Measurements from ENCODE around the gene ZNF789. TPM values are rescaled to one million over a fixed set of nuclear protein-coding genes. Genes with fewer than 3 reads are reported as not detected.

ZNF789 gene
- total RNA-seq, 1 donor from 2014 or later: 5.2 TPM

DNA sequence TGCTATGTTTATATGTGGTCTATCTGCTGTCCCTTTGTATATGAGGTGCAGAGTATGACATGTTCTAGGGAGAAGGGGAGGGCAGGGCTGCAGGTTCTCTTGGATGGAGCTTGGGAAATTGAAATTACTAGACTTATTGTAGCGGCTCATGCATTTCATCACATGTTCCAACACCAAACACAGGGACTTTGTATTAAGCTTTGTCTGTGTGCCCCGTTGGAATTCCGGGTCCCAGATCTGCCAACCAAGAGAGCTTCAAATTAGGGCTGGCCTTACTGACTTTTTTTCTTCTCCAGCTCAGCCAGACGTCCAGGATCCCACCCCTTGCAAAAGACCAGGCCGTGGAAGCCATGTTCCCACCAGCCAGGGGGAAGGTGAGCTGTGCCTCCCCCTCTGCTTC is 3.4 kb downstream of the ZNF789 start:
- Histone ChIP-seq H3K27me3 (ENCODE audit: control insufficient read depth, insufficient read depth, low read length) (no peaks in the 10 kb centered on the region), H3K36me3 (ENCODE audit: control insufficient read depth, insufficient read depth, low read length) (no peaks in the 10 kb centered on the region), H3K4me3 (ENCODE audit: low read depth, low read length) (no peak overlapping the region)
- DNase-seq (ENCODE audit: low read depth): no peak
- TF ChIP-seq, protein P1, sequence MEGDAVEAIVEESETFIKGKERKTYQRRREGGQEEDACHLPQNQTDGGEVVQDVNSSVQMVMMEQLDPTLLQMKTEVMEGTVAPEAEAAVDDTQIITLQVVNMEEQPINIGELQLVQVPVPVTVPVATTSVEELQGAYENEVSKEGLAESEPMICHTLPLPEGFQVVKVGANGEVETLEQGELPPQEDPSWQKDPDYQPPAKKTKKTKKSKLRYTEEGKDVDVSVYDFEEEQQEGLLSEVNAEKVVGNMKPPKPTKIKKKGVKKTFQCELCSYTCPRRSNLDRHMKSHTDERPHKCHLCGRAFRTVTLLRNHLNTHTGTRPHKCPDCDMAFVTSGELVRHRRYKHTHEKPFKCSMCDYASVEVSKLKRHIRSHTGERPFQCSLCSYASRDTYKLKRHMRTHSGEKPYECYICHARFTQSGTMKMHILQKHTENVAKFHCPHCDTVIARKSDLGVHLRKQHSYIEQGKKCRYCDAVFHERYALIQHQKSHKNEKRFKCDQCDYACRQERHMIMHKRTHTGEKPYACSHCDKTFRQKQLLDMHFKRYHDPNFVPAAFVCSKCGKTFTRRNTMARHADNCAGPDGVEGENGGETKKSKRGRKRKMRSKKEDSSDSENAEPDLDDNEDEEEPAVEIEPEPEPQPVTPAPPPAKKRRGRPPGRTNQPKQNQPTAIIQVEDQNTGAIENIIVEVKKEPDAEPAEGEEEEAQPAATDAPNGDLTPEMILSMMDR (IDR thresholded peaks at IDR 0.05; ENCODE audit: insufficient read depth, low read length, poor library complexity, severe bottlenecking): no peak

DNA sequence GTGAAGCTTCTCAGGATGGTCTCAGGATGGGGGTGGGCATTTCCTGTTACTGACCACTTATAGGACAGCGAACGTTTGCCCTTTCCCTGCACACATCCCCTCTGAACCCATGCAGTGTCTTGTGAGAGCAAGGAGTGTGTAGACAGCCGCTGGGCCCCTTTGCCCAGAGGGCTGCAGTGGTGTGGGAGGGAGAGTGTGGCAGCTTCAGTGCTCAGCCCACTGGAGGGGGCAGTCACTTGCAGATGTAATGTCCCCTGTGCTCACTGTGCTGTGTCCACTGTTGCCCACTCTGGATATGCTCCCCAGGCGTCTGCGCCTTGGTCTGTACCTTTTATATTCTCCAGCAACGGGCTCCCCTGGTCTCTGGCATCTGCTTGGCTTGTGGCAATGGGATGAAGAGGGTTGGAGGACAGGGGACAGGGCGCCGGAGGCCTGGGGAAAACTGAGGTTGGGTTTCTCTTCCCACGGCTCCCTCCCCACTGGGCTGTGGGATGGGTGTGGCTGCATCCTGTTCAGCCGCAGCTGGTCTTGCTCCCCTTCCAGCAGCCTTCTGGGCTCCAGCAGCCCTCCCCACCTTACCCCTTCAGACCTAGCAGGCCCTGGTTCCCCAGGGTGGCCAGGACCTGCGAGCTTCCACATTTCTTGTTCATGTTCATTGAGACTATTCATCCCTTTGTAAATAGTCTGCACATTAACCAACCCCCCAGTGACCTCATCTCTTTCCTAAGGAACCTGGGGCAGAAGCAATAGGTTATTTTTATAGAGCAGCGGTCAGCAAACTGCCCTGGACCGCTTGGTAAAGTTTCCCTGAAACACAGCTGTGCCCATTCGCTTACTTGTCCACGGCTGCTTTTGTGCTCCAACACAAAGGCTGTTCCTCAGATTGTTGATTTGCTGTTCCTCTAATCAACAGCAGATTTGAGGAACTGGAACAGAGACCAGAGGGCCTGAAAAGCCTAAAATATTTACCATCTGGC is 6.1 kb downstream of the ZNF789 start:
- no peaks in the 10 kb centered on the region for H3K27me3 ChIP-seq (ENCODE audit: control insufficient read depth, insufficient read depth, low read length)
- TF ChIP-seq, protein P1 (IDR thresholded peaks at IDR 0.05; ENCODE audit: insufficient read depth, low read length, poor library complexity, severe bottlenecking): no peak
- no peak for DNase-seq (ENCODE audit: low read depth)
- H3K4me3 ChIP-seq (ENCODE audit: low read depth, low read length): no peak overlapping the region
- no peaks in the 10 kb centered on the region for H3K36me3 ChIP-seq (ENCODE audit: control insufficient read depth, insufficient read depth, low read length)

DNA sequence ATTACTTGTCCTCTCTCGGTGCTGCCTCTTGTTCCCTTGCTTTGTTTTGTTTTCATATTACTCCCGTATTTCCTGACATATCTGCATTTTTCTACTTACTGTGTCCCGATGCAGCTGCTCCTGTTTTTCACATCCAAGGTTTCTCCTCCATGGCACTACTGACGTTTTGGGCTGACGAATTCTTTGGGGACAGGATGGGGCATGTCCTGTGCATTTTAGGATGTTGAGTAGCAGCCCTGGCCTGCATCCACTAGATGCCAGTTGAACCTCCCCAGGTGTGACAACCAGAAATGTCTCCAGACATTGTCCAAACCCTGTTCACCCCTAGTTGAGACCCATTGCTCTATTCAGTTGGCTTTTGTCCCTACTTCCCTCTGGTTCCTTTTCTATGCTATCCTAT is 12.4 kb downstream of the ZNF789 start:
- H3K36me3 ChIP-seq (ENCODE audit: control insufficient read depth, insufficient read depth, low read length): no peaks in the 10 kb centered on the region
- no peak overlapping the region for H3K4me3 ChIP-seq (ENCODE audit: low read depth, low read length)
- no peak for DNase-seq (ENCODE audit: low read depth)
- H3K27me3 ChIP-seq (ENCODE audit: control insufficient read depth, insufficient read depth, low read length): no peaks in the 10 kb centered on the region
- TF ChIP-seq, protein P1 (IDR thresholded peaks at IDR 0.05; ENCODE audit: insufficient read depth, low read length, poor library complexity, severe bottlenecking): no peak

DNA sequence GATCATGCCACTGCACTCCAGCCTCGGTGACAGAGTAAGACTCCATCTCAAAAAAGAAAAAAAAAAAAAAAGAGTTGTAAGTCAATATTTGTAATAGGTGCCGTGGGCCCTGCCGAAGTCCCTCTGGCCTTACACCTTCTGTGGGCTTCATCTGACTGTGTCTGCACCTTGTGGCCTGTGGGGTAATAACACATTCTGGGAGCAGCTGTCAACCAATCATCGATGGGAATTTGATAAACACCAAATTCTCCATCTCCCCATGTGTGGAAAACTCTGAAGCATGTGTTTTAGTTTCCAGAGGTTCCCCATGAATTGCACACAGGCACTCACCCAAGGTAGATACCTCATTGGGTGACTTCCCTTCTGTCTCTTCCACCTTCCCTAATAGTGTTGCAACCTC is 16.5 kb downstream of the ZNF789 start:
- Histone ChIP-seq H3K27me3 (ENCODE audit: control insufficient read depth, insufficient read depth, low read length) (no peaks in the 10 kb centered on the region), H3K4me3 (ENCODE audit: low read depth, low read length) (no peak overlapping the region), H3K36me3 (ENCODE audit: control insufficient read depth, insufficient read depth, low read length) (peaks cover 4% of the 10 kb centered on the region)
- TF ChIP-seq, protein P1 (IDR thresholded peaks at IDR 0.05; ENCODE audit: insufficient read depth, low read length, poor library complexity, severe bottlenecking): no peak
- DNase-seq (ENCODE audit: low read depth): no peak

DNA sequence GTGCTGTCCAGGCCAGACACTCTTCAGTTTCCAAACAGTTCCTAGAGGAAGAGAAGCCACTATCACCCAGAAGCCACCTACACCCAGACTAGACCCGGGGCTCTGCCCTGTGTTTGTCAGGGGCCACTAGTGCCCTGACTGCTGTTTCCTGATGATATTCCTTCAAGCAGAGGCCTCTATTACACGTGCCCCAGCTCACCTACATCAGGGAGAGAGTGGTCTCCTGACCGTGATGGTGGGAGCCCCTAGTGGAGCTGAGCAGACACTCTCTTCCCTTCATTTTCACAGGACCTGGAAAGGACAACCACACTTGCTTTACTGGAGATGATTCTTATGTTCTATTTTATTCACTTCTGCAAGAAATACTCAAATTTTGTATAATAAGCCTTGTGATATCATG is 18.2 kb downstream of the ZNF789 start:
- Histone ChIP-seq H3K36me3 (ENCODE audit: control insufficient read depth, insufficient read depth, low read length) (peaks cover 4% of the 10 kb centered on the region), H3K4me3 (ENCODE audit: low read depth, low read length) (no peak overlapping the region), H3K27me3 (ENCODE audit: control insufficient read depth, insufficient read depth, low read length) (no peaks in the 10 kb centered on the region)
- TF ChIP-seq, protein P1 (IDR thresholded peaks at IDR 0.05; ENCODE audit: insufficient read depth, low read length, poor library complexity, severe bottlenecking): no peak
- no peak for DNase-seq (ENCODE audit: low read depth)
